OCI-M2 (cell line): Measurements from ENCODE around the gene BIRC2.
"Not testable (repeated sequence)": the region's sequence is repeated elsewhere in the genome, so short reads cannot be mapped to it uniquely, and the experiment has no call there.

Experiments
- DNase-seq: peaks from one replicate; lab custom pipeline; 2025; ENCODE audit not compliant: unreplicated experiment; lab: John Stamatoyannopoulos, UW

Gene BIRC2

GRCh38 chr11:102322560-102322959, 24.5 kb upstream of the BIRC2 start:
- no peak for DNase-seq

- DNase-seq, result no peak
Measured at GRCh38 chr11:102323542-102324251, 23.3 kb upstream of the BIRC2 start.

- DNase-seq, result no peak
Measured at GRCh38 chr11:102325088-102325487, 21.9 kb upstream of the BIRC2 start.

- DNase-seq, result no peak
Measured at GRCh38 chr11:102328748-102329147, 18.3 kb upstream of the BIRC2 start.

GRCh38 chr11:102330231-102330630, 16.8 kb upstream of the BIRC2 start:
- no peak for DNase-seq

- DNase-seq, result no peak
Measured at GRCh38 chr11:102331341-102331740, 15.7 kb upstream of the BIRC2 start.

GRCh38 chr11:102332611-102332994, 14.4 kb upstream of the BIRC2 start:
- DNase-seq, result no peak

GRCh38 chr11:102338479-102339010, 8.5 kb upstream of the BIRC2 start:
- no peak for DNase-seq

- DNase-seq, result not testable (repeated sequence)
Measured at GRCh38 chr11:102341311-102341710, 5.7 kb upstream of the BIRC2 start.

GRCh38 chr11:102341844-102342318, 5.1 kb upstream of the BIRC2 start:
- DNase-seq, result no peak

GRCh38 chr11:102343809-102344208, 3.2 kb upstream of the BIRC2 start:
- DNase-seq, result no peak

- no peak for DNase-seq
Measured at GRCh38 chr11:102345904-102346303, 1.1 kb upstream of the BIRC2 start.

GRCh38 chr11:102346456-102346747, 612 bp upstream of the BIRC2 start:
- DNase-seq, result no peak

- DNase-seq, result no peak
Measured at GRCh38 chr11:102347462-102348370, 702 bp downstream of the BIRC2 start.

GRCh38 chr11:102357116-102357515, 10.1 kb downstream of the BIRC2 start:
- DNase-seq, result no peak

- DNase-seq, result no peak
Measured at GRCh38 chr11:102359372-102359771, 12.4 kb downstream of the BIRC2 start.

- no peak for DNase-seq
Measured at GRCh38 chr11:102360681-102361080, 13.7 kb downstream of the BIRC2 start.

- DNase-seq, result no peak
Measured at GRCh38 chr11:102361086-102362031, 14.3 kb downstream of the BIRC2 start.

GRCh38 chr11:102364991-102365390, 18.0 kb downstream of the BIRC2 start:
- DNase-seq, result no peak

- DNase-seq, result no peak
Measured at GRCh38 chr11:102367364-102367763, 20.4 kb downstream of the BIRC2 start.

GRCh38 chr11:102368472-102368871, 21.5 kb downstream of the BIRC2 start:
- no peak for DNase-seq
